Activated CD8-positive, alpha-beta memory T cell treated with anti-CD3 and anti-CD28 coated beads, Interleukin-2, amount 50 U/mL, for 24 hours (primary cell): ENCODE results near the gene CBX5.
"Not testable (repeated sequence)": the region's sequence is repeated elsewhere in the genome, so short reads cannot be mapped to it uniquely, and the experiment has no call there.

Source experiments
- DNase-seq: peaks from one replicate; pipeline ENCODE4 v3.0.0-alpha.2; 2020; ENCODE audit errors: extremely low read depth

The CBX5 gene

DNA sequence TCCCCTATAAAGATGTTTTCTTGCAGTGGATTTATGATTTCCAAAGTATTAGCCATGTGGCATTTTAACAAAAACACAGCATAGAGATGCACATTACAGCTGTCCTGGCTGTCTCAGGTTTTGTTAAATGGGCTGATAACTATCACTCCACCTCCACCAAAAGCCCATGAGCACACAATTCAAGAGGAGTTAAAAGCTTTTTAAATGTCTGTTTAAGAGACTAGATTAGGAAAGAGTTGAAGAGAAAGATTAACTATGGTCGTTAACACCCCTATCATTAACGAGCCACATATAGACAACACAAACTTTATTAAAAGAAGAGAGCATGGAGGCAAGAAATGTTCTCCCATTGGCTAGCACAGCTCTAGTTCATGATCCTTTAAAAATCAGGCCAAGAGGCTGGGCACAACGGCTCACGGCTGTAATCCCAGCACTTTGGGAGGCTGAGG is 14.5 kb downstream of the CBX5 start:
- DNase-seq = no peak

DNA sequence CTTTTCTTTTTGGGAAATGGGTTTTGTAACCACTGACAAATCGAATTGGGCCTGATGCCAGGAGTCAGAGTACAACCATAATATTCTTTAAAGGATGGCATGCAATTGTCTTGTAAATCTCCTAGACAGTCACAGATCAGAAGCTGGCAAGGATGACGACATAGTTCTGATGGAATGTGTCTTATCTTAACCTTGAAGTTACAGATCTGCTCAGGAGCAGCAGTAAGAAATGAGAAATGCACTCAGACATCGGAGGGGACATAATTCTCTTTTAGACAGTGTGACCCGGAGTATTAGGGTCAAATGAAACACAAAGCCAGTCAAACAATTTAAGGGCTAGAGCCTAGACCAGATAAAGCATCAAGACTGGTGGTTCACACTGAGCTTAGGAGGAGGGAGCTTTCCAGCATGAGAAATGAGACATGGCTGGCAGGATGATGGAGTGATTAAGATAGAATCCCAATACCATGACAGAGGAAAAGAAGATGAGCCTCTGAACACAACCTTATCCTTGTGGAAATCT is 17.5 kb downstream of the CBX5 start:
- DNase-seq = no peak

DNA sequence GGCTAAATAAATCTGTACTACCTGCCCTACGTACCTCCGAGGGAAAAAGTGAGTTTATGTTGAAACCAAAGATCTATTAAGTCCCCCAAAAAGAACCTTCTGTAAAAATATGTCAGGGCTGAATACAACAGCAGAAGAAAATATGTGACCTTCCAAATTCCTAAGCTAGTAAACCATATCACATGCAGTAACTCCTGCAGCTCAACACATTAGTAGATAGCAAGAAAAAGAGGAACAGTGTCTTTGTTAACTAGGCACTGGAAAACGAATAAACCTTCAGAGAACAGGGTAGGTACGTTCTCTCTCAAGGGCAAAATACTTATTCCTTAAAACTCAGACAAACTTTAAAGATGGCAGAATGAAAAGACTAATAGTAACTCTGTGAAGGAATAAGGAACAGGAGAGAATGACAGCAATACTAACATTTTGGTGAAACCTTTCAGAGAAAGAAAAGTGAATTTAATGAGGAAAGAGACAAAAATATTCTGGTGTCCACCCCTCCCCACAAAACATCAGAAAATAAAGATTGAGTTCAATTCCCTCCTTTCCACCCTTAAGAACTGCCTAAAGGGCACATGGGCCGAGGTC is 18.0 kb downstream of the CBX5 start:
- DNase-seq = no peak

DNA sequence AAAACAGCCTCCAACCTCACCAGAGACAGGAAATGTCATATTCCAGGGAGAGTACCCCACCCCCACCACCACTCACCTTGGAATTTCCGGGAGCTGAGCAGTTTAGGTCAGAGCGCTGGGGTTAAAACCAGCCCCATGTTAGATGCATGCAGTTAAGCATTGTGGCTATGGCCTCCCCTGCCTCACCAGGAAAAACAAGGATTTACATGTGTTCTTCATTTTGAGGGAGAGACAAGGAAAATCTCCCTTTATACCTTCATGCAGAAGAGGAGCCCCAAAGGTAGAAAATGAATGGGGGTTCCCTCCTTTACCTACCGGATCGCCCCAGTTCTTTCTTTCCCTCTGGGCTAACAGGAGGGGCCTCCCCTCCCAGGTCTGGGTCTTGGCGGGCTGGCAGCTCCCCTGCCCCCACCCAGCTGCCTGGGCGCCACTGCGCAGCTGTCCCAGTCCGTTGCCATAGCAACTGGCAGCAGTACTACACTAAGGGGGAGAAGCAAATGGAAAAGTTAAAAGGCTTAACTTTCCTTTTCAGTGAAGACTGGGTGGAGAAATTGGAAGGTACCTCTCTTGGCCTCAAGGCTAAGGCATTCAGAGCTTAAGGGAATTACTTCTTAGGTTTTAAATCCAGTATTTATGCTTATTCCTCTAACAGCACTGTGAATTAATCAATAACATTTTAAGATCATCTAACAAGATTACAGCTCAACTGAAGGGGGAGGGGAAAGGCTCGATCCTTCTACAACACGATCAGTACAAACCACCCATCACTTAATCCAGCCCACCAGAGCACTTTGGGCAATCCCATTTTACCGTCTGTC is 20.5 kb downstream of the CBX5 start:
- DNase-seq = no peak

DNA sequence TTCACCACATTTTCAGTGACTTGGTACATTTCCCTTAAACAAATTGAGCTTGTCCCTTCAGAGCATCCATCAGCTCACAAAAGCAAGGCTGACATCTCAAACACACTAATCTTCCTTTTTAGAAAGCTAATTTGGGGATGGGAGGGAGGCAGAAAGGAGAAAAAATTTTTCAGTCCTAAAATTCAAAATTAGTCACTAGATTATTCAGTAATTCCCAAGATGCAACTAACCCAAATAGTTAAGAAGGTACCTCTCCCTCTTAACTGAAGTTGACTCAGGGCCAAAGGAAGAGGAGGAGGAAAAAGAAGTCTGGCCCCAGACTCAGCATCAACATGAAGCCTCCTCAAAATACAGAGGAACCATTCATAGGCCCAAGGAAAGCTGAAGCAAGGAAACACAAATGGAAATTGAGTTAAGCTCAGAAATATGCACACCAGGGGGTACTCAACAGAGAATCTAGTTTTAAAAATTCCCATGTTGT is 21.7 kb downstream of the CBX5 start:
- no peak for DNase-seq

DNA sequence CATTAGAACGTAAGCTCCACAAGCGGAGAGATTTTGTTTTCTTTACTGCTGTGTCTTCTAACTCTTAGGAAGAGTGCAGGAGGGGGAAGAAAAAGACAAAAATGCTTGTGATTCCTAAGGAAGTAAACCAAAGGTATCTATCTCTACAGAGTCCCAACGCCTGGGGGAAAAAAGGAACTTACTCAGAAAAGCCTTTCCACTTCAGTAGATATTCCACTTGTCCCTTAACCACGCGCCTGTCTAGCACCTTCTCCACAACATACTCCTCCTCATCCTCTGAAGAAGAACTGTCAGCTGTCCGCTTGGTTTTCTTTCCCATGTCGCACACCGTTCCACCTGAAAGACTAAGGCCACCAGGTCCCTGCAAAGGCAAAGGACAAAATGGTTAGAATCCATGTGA is 22.6 kb downstream of the CBX5 start:
- no peak for DNase-seq

DNA sequence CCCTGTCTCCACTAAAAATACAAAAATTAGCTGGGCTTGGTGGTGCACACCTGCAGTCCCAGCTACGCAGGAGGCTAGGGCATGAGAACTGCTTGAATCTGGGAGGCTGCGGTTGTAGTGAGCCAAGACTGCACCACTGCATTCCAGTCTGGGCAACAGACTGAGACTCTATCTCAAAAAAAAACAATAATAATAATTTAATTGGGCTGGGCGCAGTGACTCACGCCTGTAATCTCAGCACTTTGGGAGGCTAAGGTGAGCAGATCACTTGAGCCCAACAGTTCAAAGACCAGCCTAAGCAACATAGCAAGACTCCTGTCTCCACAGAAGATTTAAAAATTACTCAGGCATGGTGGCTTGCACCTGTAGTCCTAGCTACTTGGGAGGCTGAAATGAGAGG is 26.7 kb downstream of the CBX5 start:
- DNase-seq = no peak

DNA sequence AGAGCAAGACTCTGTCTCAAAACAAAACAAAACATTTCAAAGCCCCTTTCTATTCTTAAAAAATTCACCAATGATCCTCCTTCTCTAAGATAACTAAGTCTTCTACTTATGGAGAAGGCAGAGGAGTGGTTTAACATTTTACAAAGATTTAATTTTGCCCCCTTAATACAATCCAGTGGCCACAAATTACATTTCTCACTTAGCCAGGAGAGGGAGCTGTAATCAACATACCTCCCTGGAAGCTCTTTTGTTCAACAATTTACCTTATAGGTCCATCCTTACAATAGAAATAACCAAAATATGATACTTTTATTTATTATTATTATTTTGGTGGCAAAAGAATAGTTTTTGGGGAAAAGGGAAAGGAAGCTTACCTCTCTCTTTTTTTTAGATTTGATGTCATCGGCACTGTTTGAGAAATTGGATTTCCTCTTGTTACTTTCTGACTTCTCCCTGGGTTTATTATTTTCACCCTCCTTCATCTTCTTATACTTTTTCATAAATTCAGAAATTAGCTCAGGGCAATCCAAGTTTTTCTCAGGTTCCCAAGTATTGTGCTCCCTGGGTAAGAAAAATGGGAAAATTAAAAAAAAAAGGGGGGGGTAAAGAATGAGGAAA is 28.1 kb downstream of the CBX5 start:
- DNase-seq = no peak

DNA sequence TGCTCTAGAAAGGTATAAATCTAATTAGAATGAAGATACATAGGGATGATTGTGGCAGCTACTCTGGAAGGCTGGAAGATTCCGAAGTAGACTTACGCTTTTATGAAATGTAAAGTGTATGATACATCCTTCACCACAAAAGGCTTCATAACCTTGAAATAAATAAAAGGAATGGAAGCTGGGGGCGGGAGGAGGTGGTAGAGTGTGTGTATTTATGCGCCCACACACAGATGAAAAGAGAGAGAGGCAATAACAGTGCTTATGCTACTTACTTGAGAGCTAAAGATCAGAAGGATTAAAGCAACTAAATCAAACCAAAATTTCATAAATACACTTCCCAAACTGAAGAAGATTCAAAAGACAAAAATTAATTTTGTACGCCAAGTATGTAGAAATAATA is 30.4 kb downstream of the CBX5 start:
- DNase-seq = no peak

DNA sequence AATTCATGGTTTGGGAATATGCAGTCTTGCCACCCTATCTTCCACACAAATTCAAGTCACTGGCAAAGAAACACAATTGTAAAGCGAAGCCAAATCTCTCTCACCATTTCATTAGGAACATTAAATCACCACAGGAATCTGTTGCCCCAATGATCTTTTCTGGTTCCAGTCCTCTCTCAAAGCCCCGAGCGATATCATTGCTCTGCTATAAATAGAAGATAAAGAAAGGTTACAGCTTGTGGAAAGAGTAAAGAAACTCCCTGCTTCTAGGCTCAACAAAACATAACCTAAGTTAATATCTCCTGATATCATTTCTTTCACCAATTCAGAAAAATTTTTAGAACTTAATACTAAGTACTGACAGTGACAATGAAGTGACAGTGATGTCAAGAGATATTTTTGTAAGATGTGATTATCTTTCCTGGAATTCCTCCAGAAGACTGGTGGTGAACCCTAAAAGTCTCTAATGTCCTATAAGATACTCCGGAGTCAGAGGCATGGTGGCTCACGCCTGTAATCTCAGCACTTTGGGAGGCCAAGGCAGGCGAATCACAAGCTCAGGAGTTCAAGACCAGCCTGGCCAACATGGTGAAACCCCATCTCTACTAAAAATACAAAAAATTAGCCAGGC is 33.8 kb downstream of the CBX5 start:
- DNase-seq = no peak

DNA sequence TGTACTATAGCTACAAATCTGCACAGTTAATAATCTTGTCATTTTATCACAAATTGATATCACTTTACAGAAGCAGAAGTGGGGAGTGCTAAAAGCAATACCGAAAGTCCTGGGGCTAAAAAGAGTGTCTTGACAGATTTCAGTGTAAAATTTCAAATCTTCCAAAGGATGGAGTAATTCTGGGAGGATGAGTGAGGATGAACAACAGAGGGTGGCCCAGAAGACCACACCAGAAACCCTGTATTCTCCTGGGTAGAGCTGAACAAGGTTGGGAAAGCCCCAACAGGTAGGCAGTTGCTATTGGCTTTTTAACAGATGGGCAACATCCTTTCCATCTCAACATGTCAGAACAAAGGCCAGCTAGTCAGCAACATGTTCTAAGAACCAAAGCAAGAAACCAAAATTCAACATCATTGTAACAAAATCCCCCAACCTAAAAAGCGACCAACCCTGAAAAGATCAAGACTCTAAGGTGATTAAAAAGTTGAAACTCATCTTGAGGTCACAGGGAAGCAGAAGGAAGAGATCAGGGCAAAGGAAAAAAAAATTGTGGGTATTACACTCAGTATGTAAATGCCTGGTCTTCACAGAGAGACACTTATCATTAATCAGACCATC is 38.8 kb downstream of the CBX5 start:
- DNase-seq = no peak

DNA sequence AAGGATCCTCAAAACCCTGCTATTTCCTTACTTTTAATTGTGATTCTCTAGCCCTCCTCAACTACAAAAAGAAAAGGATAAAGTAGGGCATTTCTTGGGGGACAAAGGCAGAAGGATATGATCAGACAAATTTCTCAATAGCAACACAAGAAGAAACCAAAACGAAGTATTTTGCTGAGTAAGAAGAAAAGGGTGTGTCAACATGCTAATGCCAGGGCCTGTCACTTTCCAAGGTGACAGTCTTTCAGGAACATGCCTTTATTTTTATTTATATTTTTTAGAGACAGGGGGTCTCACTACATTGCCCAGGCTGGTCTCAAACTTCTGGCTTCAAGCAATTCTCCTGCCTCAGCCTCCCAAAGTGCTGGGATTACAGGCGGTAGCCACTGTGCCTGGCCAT is 39.8 kb downstream of the CBX5 start:
- no peak for DNase-seq

DNA sequence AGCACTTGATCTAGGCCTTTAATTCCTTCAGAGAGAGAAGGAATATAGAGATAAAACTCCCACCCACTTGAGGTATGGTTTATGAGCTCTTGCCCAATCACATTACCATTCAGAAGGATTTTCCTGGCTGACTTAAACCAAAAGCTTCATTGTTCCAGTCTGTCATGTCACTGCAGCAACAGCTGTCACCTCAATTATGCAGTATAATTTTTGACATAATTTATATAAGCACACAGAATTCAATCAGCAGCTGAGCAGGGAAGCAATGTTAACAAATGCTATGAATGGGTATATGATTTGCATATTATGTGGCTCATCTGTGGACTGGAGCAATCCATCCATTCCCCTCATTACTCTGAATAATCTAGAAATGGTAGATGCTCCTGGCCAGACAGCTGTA is 40.3 kb downstream of the CBX5 start:
- DNase-seq = no peak

DNA sequence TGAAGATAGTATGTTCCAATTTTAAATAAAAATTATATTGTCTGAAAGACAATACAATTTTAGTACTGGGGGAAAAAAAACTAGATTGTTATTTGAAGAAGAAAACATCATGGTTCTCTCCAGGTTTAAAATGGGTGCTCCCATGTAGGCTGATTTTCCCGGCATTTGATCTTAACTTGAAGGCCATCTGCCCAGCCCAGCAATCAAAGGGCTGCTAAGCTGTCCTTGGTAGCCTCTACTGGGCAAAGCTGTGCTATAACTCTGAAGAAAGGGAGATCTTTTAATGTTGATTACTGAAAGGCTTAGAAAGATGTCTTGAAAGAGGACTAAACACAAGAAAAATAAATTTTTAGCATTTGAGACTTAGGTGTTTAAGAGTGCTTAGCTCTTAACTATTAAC is 41.4 kb downstream of the CBX5 start:
- DNase-seq = no peak

DNA sequence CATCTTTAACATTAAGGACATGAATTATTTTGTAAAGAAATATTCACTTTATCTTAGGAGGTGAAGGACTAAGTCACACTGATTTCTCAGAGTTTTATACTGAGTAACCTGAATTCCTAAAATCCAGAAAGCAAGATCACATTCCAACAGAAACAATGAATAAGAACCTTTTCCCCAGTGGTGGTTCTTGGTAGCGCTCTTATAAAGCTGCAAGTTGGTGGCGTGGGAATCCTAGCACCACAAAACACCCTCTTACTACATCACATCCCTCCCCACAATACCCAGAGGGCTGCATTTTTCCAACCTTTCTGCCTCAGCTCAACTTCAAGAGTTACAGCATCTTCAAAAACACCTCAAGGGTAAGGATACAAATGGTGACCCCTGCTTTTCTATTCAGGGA is 47.1 kb downstream of the CBX5 start:
- DNase-seq = no peak

DNA sequence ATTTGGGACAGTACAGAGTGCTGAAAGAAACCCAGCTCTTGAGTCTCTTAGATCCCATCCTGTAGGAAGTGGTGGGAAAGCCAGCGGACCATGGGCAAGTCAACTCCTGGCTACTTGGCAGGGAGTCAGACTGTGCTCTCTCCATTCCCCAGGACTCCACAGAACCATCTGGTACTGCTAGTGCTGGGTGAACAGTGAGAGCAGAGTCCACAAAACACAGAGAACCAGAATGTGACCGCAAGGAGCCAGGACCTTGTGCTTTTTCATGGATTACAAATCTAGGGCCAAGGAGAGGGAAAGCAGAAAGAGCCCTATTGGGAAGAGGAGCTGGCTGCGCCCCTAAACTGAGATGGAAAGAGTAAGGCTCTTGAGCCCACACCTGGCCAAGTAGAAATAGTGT is 48.7 kb downstream of the CBX5 start:
- not testable (repeated sequence) for DNase-seq

DNA sequence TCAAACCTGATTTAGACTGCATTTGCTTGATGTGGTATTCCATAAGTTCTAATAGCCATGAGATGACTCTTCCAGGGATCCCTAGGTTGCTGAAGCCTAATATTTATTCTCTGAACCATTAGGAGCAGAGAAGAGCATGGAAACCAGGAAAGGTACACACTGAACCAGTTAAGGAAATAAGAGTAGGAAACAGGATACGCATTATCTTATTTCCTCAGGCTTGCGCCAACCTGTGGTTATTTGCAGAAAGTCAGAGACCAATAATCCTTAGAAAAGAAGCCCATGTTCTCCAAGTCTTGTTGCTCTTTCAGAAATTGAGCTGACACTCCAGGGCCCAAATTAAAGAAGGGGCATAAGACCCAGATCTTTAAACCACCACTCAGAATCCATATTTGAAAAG is 49.4 kb downstream of the CBX5 start:
- DNase-seq = no peak

DNA sequence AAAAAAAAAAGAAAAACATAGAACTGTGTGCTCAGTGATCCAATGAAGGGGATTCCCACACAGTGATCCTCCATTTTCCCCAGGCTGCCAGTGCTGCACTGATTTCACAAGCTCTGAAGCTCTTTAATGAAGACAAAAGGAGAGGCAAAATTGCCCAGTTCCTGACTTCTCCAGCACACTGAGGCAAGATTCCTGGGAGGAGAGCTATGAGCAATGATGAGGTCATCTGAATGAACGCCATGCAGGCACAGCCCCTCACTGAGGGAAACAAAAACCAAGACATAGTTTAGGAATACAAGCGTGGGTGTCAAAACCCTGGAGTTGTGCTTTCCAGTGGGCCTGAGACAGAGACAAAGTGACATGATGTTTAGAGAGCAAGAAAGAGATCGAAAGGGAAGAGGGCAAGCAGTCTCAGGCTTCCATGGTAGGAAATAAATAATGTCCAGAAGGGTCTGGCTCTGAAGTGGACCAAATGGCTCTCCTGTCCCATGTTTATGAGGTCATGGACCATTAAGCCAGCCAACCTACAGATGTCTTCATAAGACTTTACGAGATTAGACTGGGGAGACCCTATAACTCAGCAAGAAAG is 50.2 kb downstream of the CBX5 start:
- no peak for DNase-seq

DNA sequence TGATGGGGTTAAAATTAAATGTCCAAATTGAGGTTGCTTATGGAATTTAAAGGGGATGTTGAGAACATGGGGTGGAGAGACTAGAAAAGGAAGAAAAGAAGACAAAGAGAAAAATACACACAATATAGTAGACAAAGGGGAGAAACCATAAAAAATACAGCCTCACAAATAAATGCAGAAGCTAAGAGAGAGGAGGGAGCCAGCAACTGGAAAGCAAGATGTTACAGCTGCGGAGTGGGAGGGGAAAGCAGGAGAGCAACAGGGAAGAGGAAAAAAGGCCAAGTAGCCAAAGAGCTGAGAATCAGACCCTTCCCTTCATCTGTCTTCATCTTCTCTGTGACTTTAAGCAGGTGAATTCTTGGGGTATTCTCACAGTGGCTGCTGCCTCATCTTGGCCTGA is 51.5 kb downstream of the CBX5 start:
- DNase-seq = no peak

DNA sequence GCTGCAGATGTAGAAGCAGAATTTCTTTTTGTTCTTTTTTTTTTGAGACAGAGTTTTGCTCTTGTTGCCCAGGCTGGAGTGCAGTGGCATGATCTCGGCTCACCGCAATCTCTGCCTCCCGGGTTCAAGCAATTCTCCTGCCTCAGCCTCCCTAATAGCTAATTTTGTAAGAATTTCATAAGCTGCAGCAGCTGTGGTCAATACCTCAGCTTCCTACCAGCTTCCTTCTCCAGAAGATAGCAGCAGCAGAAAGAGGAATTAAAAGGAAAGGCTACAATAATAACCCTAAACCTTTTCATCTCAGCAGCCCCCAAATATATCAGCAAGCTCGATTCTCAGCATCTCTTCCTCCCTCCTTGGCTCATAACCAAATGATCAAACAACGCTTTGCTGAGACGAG is 52.0 kb downstream of the CBX5 start:
- not testable (repeated sequence) for DNase-seq

DNA sequence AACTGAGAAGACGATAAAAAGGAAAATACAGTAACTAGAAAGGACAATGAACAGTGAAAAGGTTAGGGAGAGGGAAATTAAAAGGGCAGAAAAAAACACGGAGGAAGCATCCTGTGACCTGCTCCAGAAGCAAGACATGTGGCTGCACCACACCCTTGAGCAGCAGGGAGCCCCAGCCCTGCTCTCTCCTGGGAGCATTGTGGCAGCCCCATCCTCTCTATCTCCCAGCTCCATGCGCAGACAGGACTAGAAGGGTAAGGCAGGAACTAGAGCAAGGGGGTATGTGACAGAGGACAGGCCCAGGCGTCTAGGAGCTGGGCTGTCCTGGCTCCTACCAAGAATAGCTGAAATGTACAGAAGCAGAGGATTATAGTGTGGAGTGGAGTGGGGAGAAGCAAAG is 52.5 kb downstream of the CBX5 start:
- no peak for DNase-seq

DNA sequence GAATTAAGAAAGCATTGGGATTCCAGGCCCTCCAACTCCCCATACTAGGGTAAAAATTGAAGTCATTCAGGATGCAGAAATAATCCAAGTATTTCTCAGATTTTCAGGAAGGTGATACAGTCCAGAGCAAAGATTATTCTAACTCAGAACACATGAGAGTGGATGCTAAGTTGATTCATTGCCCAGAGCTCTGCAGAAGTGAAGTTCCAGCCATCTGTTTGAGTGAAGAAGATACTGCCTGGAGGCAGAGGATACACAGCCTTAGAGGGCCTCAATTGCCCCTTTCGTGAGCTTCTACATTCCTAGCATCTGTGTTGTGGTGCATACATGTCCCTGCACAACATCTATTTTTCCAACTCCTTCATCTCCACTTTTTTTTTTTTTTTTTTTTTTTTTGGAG is 54.3 kb downstream of the CBX5 start:
- DNase-seq = no peak
